HFF-Myc (cell line): ENCODE results near the gene TBXA2R.

ENCODE experiments used
- DNase-seq: peaks from one replicate; pipeline ENCODE4 v3.0.0-alpha.2; 2011; ENCODE audit warnings: low read depth; ENCODE audit errors: extremely low read depth
- H3K4me3 ChIP-seq: replicated peaks from 2 replicates; pipeline ENCODE4 v1.5.1; 2011; ENCODE audit warnings: low read depth, mild to moderate bottlenecking, control low read depth, low read length
- CTCF ChIP-seq: IDR thresholded peaks from 2 replicates; pipeline ENCODE4 v1.5.1; 2012; ENCODE audit warnings: mild to moderate bottlenecking, low read depth, low read length, control low read depth; ENCODE audit errors: missing control alignments

The TBXA2R gene

GRCh38 chr19:3613818-3614661 is 7.4 kb upstream of the TBXA2R start:
- H3K4me3 ChIP-seq, result no peak overlapping the region
- no peak for DNase-seq
- no peak for TF ChIP-seq CTCF

GRCh38 chr19:3612901-3613741 is 6.4 kb upstream of the TBXA2R start:
- no peak for TF ChIP-seq CTCF
- no peak for DNase-seq
- H3K4me3 ChIP-seq, result no peak overlapping the region

- DNase-seq, result no peak
- no peak overlapping the region for H3K4me3 ChIP-seq
- no peak for TF ChIP-seq CTCF
Measured at GRCh38 chr19:3612330-3612729, 5.7 kb upstream of the TBXA2R start.

- no peak overlapping the region for H3K4me3 ChIP-seq
- no peak for DNase-seq
- TF ChIP-seq CTCF, result no peak
Measured at GRCh38 chr19:3611841-3612240, 5.2 kb upstream of the TBXA2R start.

GRCh38 chr19:3610745-3611717 is 4.4 kb upstream of the TBXA2R start:
- no peak overlapping the region for H3K4me3 ChIP-seq
- no peak for TF ChIP-seq CTCF

More at GRCh38 chr19:3610745-3611717, 4.4 kb upstream of the TBXA2R start:
- no peak for DNase-seq
